Astrocyte of the hippocampus (primary cell): Measurements from ENCODE around the gene CCL18.
"Not testable (repeated sequence)": the region's sequence is repeated elsewhere in the genome, so short reads cannot be mapped to it uniquely, and the experiment has no call there.

Source experiments
- DNase-seq: peaks from one replicate; pipeline ENCODE4 v3.0.0; 2011; ENCODE audit warnings: low read depth, low spot score

Gene CCL18

GRCh38 chr17:36104246-36104645, 40.2 kb downstream of the CCL18 start:
- DNase-seq: not testable (repeated sequence)

- DNase-seq: no peak
These were observed 40.7 kb downstream of the CCL18 start for GRCh38 chr17:36104701-36105181.

- DNase-seq: no peak
These were observed 41.9 kb downstream of the CCL18 start for GRCh38 chr17:36105781-36106492.

- no peak for DNase-seq
These were observed 42.4 kb downstream of the CCL18 start for GRCh38 chr17:36106493-36106835.

- no peak for DNase-seq
These were observed 43.6 kb downstream of the CCL18 start for GRCh38 chr17:36107660-36108059.

GRCh38 chr17:36108265-36108664, 44.2 kb downstream of the CCL18 start:
- not testable (repeated sequence) for DNase-seq

GRCh38 chr17:36111068-36111490, 47.0 kb downstream of the CCL18 start:
- DNase-seq: no peak

- DNase-seq: no peak
These were observed 48.5 kb downstream of the CCL18 start for GRCh38 chr17:36112572-36112971.

GRCh38 chr17:36113131-36113530, 49.1 kb downstream of the CCL18 start:
- not testable (repeated sequence) for DNase-seq

GRCh38 chr17:36114971-36115648, 51.0 kb downstream of the CCL18 start:
- peak; percentile 79 for DNase-seq

- DNase-seq: not testable (repeated sequence)
These were observed 51.5 kb downstream of the CCL18 start for GRCh38 chr17:36115649-36115977.

- peak; percentile 8 for DNase-seq
These were observed 53.7 kb downstream of the CCL18 start for GRCh38 chr17:36117505-36118382.

GRCh38 chr17:36118477-36119353, 54.6 kb downstream of the CCL18 start:
- no peak for DNase-seq

GRCh38 chr17:36120221-36120620, 56.1 kb downstream of the CCL18 start:
- no peak for DNase-seq

- DNase-seq: not testable (repeated sequence)
These were observed 57.0 kb downstream of the CCL18 start for GRCh38 chr17:36121099-36121498.
